Lower lobe of right lung (tissue), 2 donors: ENCODE measurements around the gene RHBG. TPM values are rescaled to one million over a fixed set of nuclear protein-coding genes. Genes with fewer than 3 reads are reported as not detected.

Experiments used
- ATAC-seq, 2 donors: fragments of 200-7000 bp; cut with Tn5 transposase; one replicate each; pipeline ENCODE4 v1.9.1; 2020 to 2022; ENCODE audit warnings: mild to moderate bottlenecking in 2 of 2, moderate library complexity in 2 of 2
- DNase-seq: peaks from one replicate; pipeline ENCODE4 v3.0.0-alpha.2; 2020
- H3K27ac ChIP-seq: fragments of 200-600 bp; one replicate; pipeline ENCODE4 v1.8.0; 2022
- H3K27me3 ChIP-seq: fragments of 200-600 bp; one replicate; pipeline ENCODE4 v1.8.0; 2022; ENCODE audit warnings: low read depth
- H3K36me3 ChIP-seq: fragments of 200-600 bp; one replicate; pipeline ENCODE4 v1.8.0; 2022; ENCODE audit warnings: mild to moderate bottlenecking
- H3K4me1 ChIP-seq: fragments of 200-600 bp; one replicate; pipeline ENCODE4 v1.8.0; 2022
- H3K4me3 ChIP-seq: fragments of 200-600 bp; one replicate; pipeline ENCODE4 v1.8.0; 2022; ENCODE audit warnings: mild to moderate bottlenecking
- H3K9me3 ChIP-seq: fragments of 200-600 bp; one replicate; pipeline ENCODE4 v1.8.0; 2022
- CTCF ChIP-seq: fragments of 200-600 bp; IDR thresholded peaks from one replicate; pipeline ENCODE4 v1.8.0; 2022; ENCODE audit warnings: antibody characterized with exemption, mild to moderate bottlenecking
- intact Hi-C: fragments of 100-400 bp; cut with DNase I; formaldehyde crosslinking; loops from one replicate; pipeline ENCODE4 v1.11.0; 2022
- total RNA-seq: library from RNA; stranded (reverse); fragmentation: NEBNext Ultra II Directional; extraction: Animal tissue kit (Norgen Biotek cat#: 25700); gene quantifications from one replicate; pipeline ENCODE4 v1.2.1, GENCODE V29; 2021
- donor health status: DM: no; HTN: yes; CAD: no; lungs with severe emphysema.

RHBG gene
- total RNA-seq, 1 donor from 2014 or later, result not detected

GRCh38 chr1:156378557-156378956 lies 9.5 kb downstream of the RHBG start:
- no peak for TF ChIP-seq CTCF
- no peaks in the 10 kb centered on the region for H3K4me1 ChIP-seq
- H3K27ac ChIP-seq, result no peak overlapping the region
- no peak for DNase-seq
- intact Hi-C loops, result no loop called here
- no peaks in the 10 kb centered on the region for H3K9me3 ChIP-seq
- peaks cover 16% of the 10 kb centered on the region for H3K27me3 ChIP-seq
- no peak overlapping the region for H3K4me3 ChIP-seq
- ATAC-seq, result no peak
- no peaks in the 10 kb centered on the region for H3K36me3 ChIP-seq

GRCh38 chr1:156379420-156380165 lies 10.6 kb downstream of the RHBG start:
- intact Hi-C loops, result no loop called here
- no peak for ATAC-seq
- no peak for DNase-seq
- Histone ChIP-seq H3K4me3 (no peak overlapping the region), H3K36me3 (no peaks in the 10 kb centered on the region), H3K4me1 (no peaks in the 10 kb centered on the region), H3K9me3 (no peaks in the 10 kb centered on the region), H3K27ac (no peak overlapping the region), H3K27me3 (peaks cover 10% of the 10 kb centered on the region)
- TF ChIP-seq CTCF, result no peak

- ATAC-seq, result no peak
- no peaks in the 10 kb centered on the region for H3K4me1 ChIP-seq
- H3K27me3 ChIP-seq, result peaks cover 17% of the 10 kb centered on the region
- no peak for TF ChIP-seq CTCF
- H3K27ac ChIP-seq, result no peak overlapping the region
- no peaks in the 10 kb centered on the region for H3K36me3 ChIP-seq
- H3K4me3 ChIP-seq, result no peak overlapping the region
- no peaks in the 10 kb centered on the region for H3K9me3 ChIP-seq
- DNase-seq, result no peak
- intact Hi-C loops, result no loop called here
These were observed 13.6 kb downstream of the RHBG start for GRCh38 chr1:156382561-156382960.

- Histone ChIP-seq H3K9me3 (no peaks in the 10 kb centered on the region), H3K36me3 (no peaks in the 10 kb centered on the region), H3K4me3 (no peak overlapping the region), H3K4me1 (no peaks in the 10 kb centered on the region), H3K27me3 (peaks cover 22% of the 10 kb centered on the region), H3K27ac (no peak overlapping the region)
- ATAC-seq, result peak; percentile 84
- TF ChIP-seq CTCF, result peak; percentile 72
- DNase-seq, result peak; percentile 57
- intact Hi-C loops, result no loop called here
These were observed 14.0 kb downstream of the RHBG start for GRCh38 chr1:156383023-156383422.

- H3K4me3 ChIP-seq, result no peak overlapping the region
- H3K36me3 ChIP-seq, result no peaks in the 10 kb centered on the region
- intact Hi-C loops, result no loop called here
These were observed 15.0 kb downstream of the RHBG start for GRCh38 chr1:156384007-156384406.

More at GRCh38 chr1:156384007-156384406, 15.0 kb downstream of the RHBG start:
- H3K27me3 ChIP-seq, result peaks cover 32% of the 10 kb centered on the region
- ATAC-seq, result no peak
- DNase-seq, result no peak
- no peaks in the 10 kb centered on the region for H3K9me3 ChIP-seq
- TF ChIP-seq CTCF, result no peak
- H3K4me1 ChIP-seq, result no peaks in the 10 kb centered on the region
- no peak overlapping the region for H3K27ac ChIP-seq
